ENCODE data around the gene LMF1.
A peak's percentile ranks its signal among the peaks of the same experiment; 100 is the strongest.
"Not testable (repeated sequence)": the region's sequence is repeated elsewhere in the genome, so short reads cannot be mapped to it uniquely, and the experiment has no call there.

The LMF1 gene

GRCh38 chr16:847151-847550 lies 123.6 kb downstream of the LMF1 start:
- DNase-seq (ENCODE audit: low spot score), result no peak

GRCh38 chr16:845351-845745 lies 125.4 kb downstream of the LMF1 start:
- no peak for DNase-seq (ENCODE audit: low spot score)

- DNase-seq (ENCODE audit: low spot score), result no peak
Observed at GRCh38 chr16:844638-845350, 126.0 kb downstream of the LMF1 start.

GRCh38 chr16:843771-844170 lies 127.0 kb downstream of the LMF1 start:
- no peak for DNase-seq (ENCODE audit: low spot score)

- peak; percentile 29 for DNase-seq (ENCODE audit: low spot score)
Observed at GRCh38 chr16:842711-843560, 127.8 kb downstream of the LMF1 start.

- DNase-seq (ENCODE audit: low spot score), result no peak
Observed at GRCh38 chr16:842061-842476, 128.7 kb downstream of the LMF1 start.

- DNase-seq (ENCODE audit: low spot score), result no peak
Observed at GRCh38 chr16:841455-842060, 129.2 kb downstream of the LMF1 start.

- no peak for DNase-seq (ENCODE audit: low spot score)
Observed at GRCh38 chr16:840561-841454, 130.0 kb downstream of the LMF1 start.

GRCh38 chr16:839643-840408 lies 131.0 kb downstream of the LMF1 start:
- DNase-seq (ENCODE audit: low spot score), result no peak

- DNase-seq (ENCODE audit: low spot score), result no peak
Observed at GRCh38 chr16:838741-839140, 132.0 kb downstream of the LMF1 start.

GRCh38 chr16:836822-837221 lies 134.0 kb downstream of the LMF1 start:
- not testable (repeated sequence) for DNase-seq (ENCODE audit: low spot score)

GRCh38 chr16:836221-836620 lies 134.6 kb downstream of the LMF1 start:
- no peak for DNase-seq (ENCODE audit: low spot score)

- DNase-seq (ENCODE audit: low spot score), result no peak
Observed at GRCh38 chr16:835373-835772, 135.4 kb downstream of the LMF1 start.

- DNase-seq (ENCODE audit: low spot score), result no peak
Observed at GRCh38 chr16:833411-833810, 137.4 kb downstream of the LMF1 start.

- DNase-seq (ENCODE audit: low spot score), result no peak
Observed at GRCh38 chr16:832652-833336, 138.0 kb downstream of the LMF1 start.

GRCh38 chr16:831571-832413 lies 139.0 kb downstream of the LMF1 start:
- DNase-seq (ENCODE audit: low spot score), result no peak

GRCh38 chr16:830871-831570 lies 139.8 kb downstream of the LMF1 start:
- DNase-seq (ENCODE audit: low spot score), result no peak

- no peak for DNase-seq (ENCODE audit: low spot score)
Observed at GRCh38 chr16:830107-830870, 140.5 kb downstream of the LMF1 start.

Measured in globus pallidus (tissue), 1 donor.